HEK293 (cell line): ENCODE results near the gene LIPK.

Experiments used
- CTCF ChIA-PET: fragments of 350-600 bp; formaldehyde crosslinking; extraction: SDS; loops from one replicate; lab custom pipeline; 2021; ENCODE audit warnings: antibody characterized with exemption; lab: Yijun Ruan, JAX
- POLR2A ChIA-PET: fragments of 300-600 bp; formaldehyde crosslinking; extraction: SDS; loops from one replicate; lab custom pipeline; 2020; ENCODE audit warnings: antibody characterized with exemption, inconsistent platforms; lab: Yijun Ruan, JAX
- H3K27ac ChIP-seq: fragments of 200-500 bp; sonication (Bioruptor generic); 2 replicates; pipeline ENCODE4 v1.5.1; 2014; ENCODE audit warnings: low read depth, low read length, control low read depth, inconsistent platforms; ENCODE audit errors: extremely low read depth
- H3K36me3 ChIP-seq, 2 experiments: fragments of 200-500 bp in 1 of 2; sonication (Bioruptor generic) in 1 of 2; 1 replicate in 1 of 2; 2 replicates in 1 of 2; pipeline ENCODE4 v1.5.1; 2014 to 2017; ENCODE audit warnings: inconsistent platforms in 2 of 2, low read length in 2 of 2; ENCODE audit not compliant: control insufficient read depth in 2 of 2, insufficient read depth in 1 of 2
- H3K4me1 ChIP-seq: fragments of 200-500 bp; sonication (Bioruptor generic); 2 replicates; pipeline ENCODE4 v1.5.1; 2014; ENCODE audit warnings: mild to moderate bottlenecking, low read length, inconsistent platforms; ENCODE audit not compliant: control insufficient read depth, insufficient read depth
- H3K4me3 ChIP-seq: 2 replicates; pipeline ENCODE4 v1.5.1; 2011; ENCODE audit warnings: low read depth, mild to moderate bottlenecking, control low read depth, low read length, moderate library complexity
- H3K9me3 ChIP-seq: fragments of 200-500 bp; sonication (Bioruptor generic); 2 replicates; pipeline ENCODE4 v1.5.1; 2014; ENCODE audit warnings: low read depth, low read length, inconsistent platforms; ENCODE audit not compliant: control insufficient read depth, insufficient read depth
- FEZF1 ChIP-seq: fragments of 450-650 bp; formaldehyde crosslinking; IDR thresholded peaks from 2 replicates; pipeline ENCODE4 v1.5.1; 2016; ENCODE audit warnings: missing biosample characterization, missing genetic modification characterization
- GLIS2 ChIP-seq: fragments of 450-650 bp; formaldehyde crosslinking; IDR thresholded peaks from 2 replicates; pipeline ENCODE4 v1.5.1; 2016; ENCODE audit warnings: missing biosample characterization, missing genetic modification characterization
- KLF9 ChIP-seq: fragments of 450-650 bp; formaldehyde crosslinking; IDR thresholded peaks from 2 replicates; pipeline ENCODE4 v1.5.1; 2016; ENCODE audit warnings: missing biosample characterization, missing genetic modification characterization, low read depth
- PRDM4 ChIP-seq: fragments of 450-650 bp; formaldehyde crosslinking; IDR thresholded peaks from 2 replicates; pipeline ENCODE4 v1.5.1; 2017; ENCODE audit warnings: missing biosample characterization, missing genetic modification characterization
- TCF7L2 ChIP-seq: IDR thresholded peaks from 2 replicates; pipeline ENCODE4 v1.6.1; 2011; ENCODE audit warnings: low read depth, mild to moderate bottlenecking, inconsistent platforms, low read length, moderate library complexity, borderline replicate concordance
- ZBTB8A ChIP-seq: fragments of 450-650 bp; formaldehyde crosslinking; IDR thresholded peaks from 2 replicates; pipeline ENCODE4 v1.5.1; 2016; ENCODE audit warnings: missing biosample characterization, missing genetic modification characterization
- ZEB2 ChIP-seq: fragments of 450-650 bp; formaldehyde crosslinking; IDR thresholded peaks from 2 replicates; pipeline ENCODE4 v1.5.1; 2016; ENCODE audit warnings: missing biosample characterization, missing genetic modification characterization
- ZFP41 ChIP-seq: fragments of 450-650 bp; formaldehyde crosslinking; IDR thresholded peaks from 2 replicates; pipeline ENCODE4 v1.5.1; 2016; ENCODE audit warnings: missing biosample characterization, missing genetic modification characterization, borderline replicate concordance
- ZNF146 ChIP-seq: fragments of 450-650 bp; formaldehyde crosslinking; IDR thresholded peaks from 2 replicates; pipeline ENCODE4 v1.5.1; 2016; ENCODE audit warnings: missing biosample characterization, missing genetic modification characterization
- ZNF214 ChIP-seq: fragments of 450-650 bp; formaldehyde crosslinking; IDR thresholded peaks from 2 replicates; pipeline ENCODE4 v1.5.1; 2017; ENCODE audit warnings: missing biosample characterization, mild to moderate bottlenecking, missing genetic modification characterization, borderline replicate concordance
- ZNF24 ChIP-seq: fragments of 450-650 bp; formaldehyde crosslinking; IDR thresholded peaks from 2 replicates; pipeline ENCODE4 v1.5.1; 2016; ENCODE audit warnings: missing biosample characterization, missing genetic modification characterization
- ZNF248 ChIP-seq: fragments of 450-650 bp; formaldehyde crosslinking; IDR thresholded peaks from 2 replicates; pipeline ENCODE4 v1.5.1; 2017; ENCODE audit warnings: missing biosample characterization, missing genetic modification characterization
- ZNF292 ChIP-seq: fragments of 450-650 bp; formaldehyde crosslinking; IDR thresholded peaks from 2 replicates; pipeline ENCODE4 v1.5.1; 2016; ENCODE audit warnings: low read depth, missing biosample characterization, missing genetic modification characterization, borderline replicate concordance
- ZNF529 ChIP-seq: fragments of 450-650 bp; formaldehyde crosslinking; IDR thresholded peaks from 2 replicates; pipeline ENCODE4 v1.5.1; 2017; ENCODE audit warnings: missing genetic modification characterization, missing biosample characterization; ENCODE audit not compliant: insufficient replicate concordance
- ZNF585B ChIP-seq: fragments of 450-650 bp; formaldehyde crosslinking; IDR thresholded peaks from 2 replicates; pipeline ENCODE4 v1.5.1; 2016; ENCODE audit warnings: missing biosample characterization, missing genetic modification characterization
- ZNF677 ChIP-seq: fragments of 450-650 bp; IDR thresholded peaks from 2 replicates; pipeline ENCODE4 v1.5.0; 2018; ENCODE audit warnings: missing biosample characterization, mild to moderate bottlenecking, missing genetic modification characterization, moderate library complexity
- ZNF76 ChIP-seq: fragments of 450-650 bp; formaldehyde crosslinking; IDR thresholded peaks from 2 replicates; pipeline ENCODE4; 2016; ENCODE audit warnings: low read depth, missing biosample characterization, missing genetic modification characterization, borderline replicate concordance
- ZSCAN23 ChIP-seq: fragments of 450-650 bp; formaldehyde crosslinking; IDR thresholded peaks from 2 replicates; pipeline ENCODE4 v1.5.1; 2016; ENCODE audit warnings: missing biosample characterization, missing genetic modification characterization
- ZXDB ChIP-seq: fragments of 450-650 bp; formaldehyde crosslinking; IDR thresholded peaks from 2 replicates; pipeline ENCODE4 v1.5.1; 2016; ENCODE audit warnings: missing biosample characterization, missing genetic modification characterization
- TF ChIP-seq, protein P1 (sequence below): fragments of 450-650 bp; formaldehyde crosslinking; IDR thresholded peaks from 2 replicates; pipeline ENCODE4 v1.5.1; 2017; ENCODE audit warnings: missing biosample characterization, missing genetic modification characterization

The LIPK gene

GRCh38 chr10:88765816-88766215 is 59.8 kb downstream of the LIPK start (continued):
- no peak for TF ChIP-seq PRDM4 (tag by site-specific recombination)
- TF ChIP-seq ZFP41 = no peak
- TF ChIP-seq ZNF292 (tag by site-specific recombination) = no peak
- TF ChIP-seq ZNF24 (tag by site-specific recombination) = no peak
- no peak for TF ChIP-seq ZNF529 (tag by site-specific recombination)
- TF ChIP-seq, all 188 proteins: peak for 0

DNA sequence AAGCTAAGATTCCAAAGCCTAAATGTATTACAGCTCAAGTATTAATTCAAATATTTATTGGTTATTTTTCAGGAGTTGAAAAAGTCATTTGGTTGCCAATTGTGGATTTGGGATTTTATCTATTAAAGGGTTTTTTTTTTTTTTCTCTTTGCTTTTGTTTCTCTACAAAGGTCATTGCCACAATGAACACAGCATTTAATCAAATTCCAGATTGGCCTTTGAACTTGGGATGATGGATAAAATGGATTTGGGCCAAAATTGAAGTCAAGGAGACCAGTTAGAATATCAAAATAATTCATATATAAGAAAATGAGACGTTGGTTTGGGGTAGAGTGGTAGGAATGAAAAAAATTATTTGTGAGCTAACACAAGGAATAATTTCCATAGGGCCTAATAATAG is 63.3 kb downstream of the LIPK start:
- CTCF ChIA-PET = interaction anchor here (0.8 kb wide), 1 partner anchor 164 kb away, joined by 3 read pairs; no protein-coding TSS in a partner anchor
- Histone ChIP-seq H3K9me3 (no peaks in the 10 kb centered on the region; the same call in 1 of the 2 replicates), H3K4me1 (peaks cover 9% of the 10 kb centered on the region), H3K27ac (no peak overlapping the region), H3K36me3 (no peaks in the 10 kb centered on the region), H3K4me3 (no peak overlapping the region)
- TF ChIP-seq ZSCAN23 (tag by site-specific recombination) = no peak
- TF ChIP-seq ZNF146 = no peak
- no peak for TF ChIP-seq ZEB2 (tag by site-specific recombination)
- TF ChIP-seq ZNF76 (tag by site-specific recombination) = no peak
- no peak for TF ChIP-seq ZBTB8A (tag by site-specific recombination)
- TF ChIP-seq FEZF1 (tag by site-specific recombination) = no peak
- POLR2A ChIA-PET = no interaction called here

DNA sequence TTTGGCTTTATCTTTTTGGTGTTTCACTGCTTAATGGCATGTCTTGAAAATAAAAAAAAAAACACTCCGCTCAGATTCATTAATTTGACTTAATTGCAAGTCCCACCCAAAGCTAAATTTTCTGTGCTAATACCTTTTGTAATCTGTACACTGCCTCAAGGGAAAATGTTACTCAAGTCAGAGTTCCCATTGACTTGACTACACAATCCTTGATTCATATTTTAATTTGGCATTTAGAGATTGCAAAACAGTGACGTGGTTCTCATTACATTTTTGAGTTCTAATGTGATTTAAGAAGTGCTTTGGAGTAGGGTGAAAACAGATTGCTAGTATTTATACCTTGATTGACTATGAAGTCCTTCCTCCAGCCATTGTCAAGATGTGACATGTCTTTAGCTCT is 75.2 kb downstream of the LIPK start:
- ChIA-PET POLR2A (no interaction called here), CTCF (interaction anchor here (0.6 kb wide), 1 partner anchor 54 kb away, joined by 3 read pairs; no protein-coding TSS in a partner anchor)
- H3K27ac ChIP-seq = no peak overlapping the region

DNA sequence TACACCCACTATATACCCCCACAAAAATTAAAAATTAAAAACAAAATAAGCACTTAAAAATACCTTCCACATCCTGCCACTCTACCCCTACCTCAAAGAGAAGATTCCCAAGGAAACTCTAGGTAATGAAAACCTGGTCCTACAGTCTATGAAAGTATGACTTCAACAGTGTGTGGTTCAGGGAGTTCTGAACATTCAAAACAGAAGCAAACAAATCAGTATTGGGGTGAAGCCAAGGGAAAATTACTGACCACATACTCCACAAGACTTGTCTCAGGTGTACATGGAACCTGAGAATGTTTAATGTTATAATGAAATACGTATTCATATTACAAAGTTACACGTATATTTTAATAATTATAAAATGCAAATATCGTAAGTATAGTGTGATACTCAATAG is 76.2 kb downstream of the LIPK start:
- Histone ChIP-seq H3K4me1 (no peaks in the 10 kb centered on the region), H3K9me3 (no peaks in the 10 kb centered on the region), H3K4me3 (no peak overlapping the region), H3K36me3 (no peaks in the 10 kb centered on the region), H3K27ac (no peak overlapping the region)
- POLR2A ChIA-PET = no interaction called here
- CTCF ChIA-PET = interaction anchor here (0.6 kb wide), 1 partner anchor 38 kb away, joined by 4 read pairs; no protein-coding TSS in a partner anchor
- TF ChIP-seq ZNF585B (tag by site-specific recombination) (no peak), ZNF214 (tag by site-specific recombination) (no peak), KLF9 (tag by site-specific recombination) (no peak), ZNF248 (tag by site-specific recombination) (no peak), GLIS2 (no peak), ZXDB (tag by site-specific recombination) (no peak), ZNF677 (no peak)
- TF ChIP-seq, protein P1, sequence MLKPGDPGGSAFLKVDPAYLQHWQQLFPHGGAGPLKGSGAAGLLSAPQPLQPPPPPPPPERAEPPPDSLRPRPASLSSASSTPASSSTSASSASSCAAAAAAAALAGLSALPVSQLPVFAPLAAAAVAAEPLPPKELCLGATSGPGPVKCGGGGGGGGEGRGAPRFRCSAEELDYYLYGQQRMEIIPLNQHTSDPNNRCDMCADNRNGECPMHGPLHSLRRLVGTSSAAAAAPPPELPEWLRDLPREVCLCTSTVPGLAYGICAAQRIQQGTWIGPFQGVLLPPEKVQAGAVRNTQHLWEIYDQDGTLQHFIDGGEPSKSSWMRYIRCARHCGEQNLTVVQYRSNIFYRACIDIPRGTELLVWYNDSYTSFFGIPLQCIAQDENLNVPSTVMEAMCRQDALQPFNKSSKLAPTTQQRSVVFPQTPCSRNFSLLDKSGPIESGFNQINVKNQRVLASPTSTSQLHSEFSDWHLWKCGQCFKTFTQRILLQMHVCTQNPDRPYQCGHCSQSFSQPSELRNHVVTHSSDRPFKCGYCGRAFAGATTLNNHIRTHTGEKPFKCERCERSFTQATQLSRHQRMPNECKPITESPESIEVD (tag by site-specific recombination) = no peak

More for the DNA sequence above, 75.2 kb downstream of the LIPK start:
- TF ChIP-seq ZNF529 (tag by site-specific recombination) = no peak
- no peak for TF ChIP-seq TCF7L2
- no peak overlapping the region for H3K4me3 ChIP-seq
- no peaks in the 10 kb centered on the region for H3K36me3 ChIP-seq
- no peaks in the 10 kb centered on the region for H3K9me3 ChIP-seq
- H3K4me1 ChIP-seq = no peaks in the 10 kb centered on the region
